A673 (cell line): ENCODE data around the gene AKAP7. TPM values are rescaled to one million over a fixed set of nuclear protein-coding genes. Genes with fewer than 3 reads are reported as not detected.
A peak's percentile ranks its signal among the peaks of the same experiment; 100 is the strongest.

Source experiments
- BruUV-seq: library from RNA; stranded (reverse); fragments of 400-500 nt; replicated peaks from 2 replicates; lab custom pipeline; 2021; lab: Mats Ljungman, UMichigan
- CTCF ChIA-PET: fragments of 300-600 bp; sonication (Branson Sonifier 250); formaldehyde crosslinking; loops from one replicate; lab custom pipeline; 2022; ENCODE audit warnings: antibody characterized with exemption; lab: Charles Lee
- POLR2A ChIA-PET: fragments of 300-600 bp; sonication (Branson Sonifier 250); formaldehyde crosslinking; loops from one replicate; lab custom pipeline; 2022; ENCODE audit warnings: antibody characterized with exemption; ENCODE audit not compliant: low non-redundant PET; lab: Charles Lee
- DNase-seq: peaks from one replicate; pipeline ENCODE4 v3.0.0-alpha.2; 2015; ENCODE audit warnings: low spot score
- H3K27ac ChIP-seq: fragments of 200-600 bp; sonication (generic); 2 replicates; pipeline ENCODE4 v1.5.1; 2016; ENCODE audit warnings: mixed run types, low read depth, mild to moderate bottlenecking, mixed read lengths, antibody characterized with exemption, low read length; ENCODE audit not compliant: poor library complexity, severe bottlenecking
- H3K27me3 ChIP-seq: fragments of 200-600 bp; sonication (generic); replicated peaks from 2 replicates; pipeline ENCODE4 v1.6.1; 2017; ENCODE audit warnings: mixed run types, low read depth, mild to moderate bottlenecking, mixed read lengths, antibody characterized with exemption, low read length; ENCODE audit not compliant: insufficient read depth, poor library complexity
- H3K36me3 ChIP-seq: fragments of 200-600 bp; sonication (generic); 2 replicates; pipeline ENCODE4 v1.6.1; 2016; ENCODE audit warnings: mixed run types, mild to moderate bottlenecking, mixed read lengths, antibody characterized with exemption, low read length; ENCODE audit not compliant: insufficient read depth, poor library complexity, severe bottlenecking
- H3K4me1 ChIP-seq: fragments of 200-600 bp; sonication (generic); 2 replicates; pipeline ENCODE4 v1.6.1; 2017; ENCODE audit warnings: mixed run types, mild to moderate bottlenecking, mixed read lengths, antibody characterized with exemption, low read length; ENCODE audit not compliant: insufficient read depth, poor library complexity, severe bottlenecking
- H3K4me3 ChIP-seq: fragments of 200-600 bp; sonication (generic); 2 replicates; pipeline ENCODE4 v1.5.1; 2016; ENCODE audit warnings: low read depth, mixed run types, mild to moderate bottlenecking, mixed read lengths, low read length; ENCODE audit not compliant: poor library complexity, severe bottlenecking
- H3K9me3 ChIP-seq: fragments of 200-600 bp; sonication (generic); 2 replicates; pipeline ENCODE4 v1.6.1; 2016; ENCODE audit warnings: mixed run types, low read depth, mild to moderate bottlenecking, mixed read lengths, antibody characterized with exemption, low read length; ENCODE audit not compliant: poor library complexity, severe bottlenecking
- EZH2 ChIP-seq: fragments of 200-600 bp; sonication (generic); IDR thresholded peaks from 2 replicates; pipeline ENCODE4 v1.6.1; 2017; ENCODE audit warnings: borderline replicate concordance, low read depth, mild to moderate bottlenecking, mixed read lengths, antibody characterized with exemption, low read length; ENCODE audit not compliant: poor library complexity, severe bottlenecking
- intact Hi-C: fragments of 100-400 bp; cut with micrococcal nuclease; formaldehyde crosslinking; loops from one replicate; pipeline ENCODE4 v1.10.0; 2022; ENCODE audit not compliant: unreplicated experiment
- total RNA-seq: library from RNA; stranded (reverse); gene quantifications from 2 replicates; pipeline ENCODE4 v1.2.3, GENCODE V29; 2021
- TF ChIP-seq, protein P1 (sequence below): fragments of 300-800, 200-600 bp; sonication (generic); conservative IDR thresholded peaks from 2 replicates; pipeline ENCODE4 v1.5.1; 2017; ENCODE audit warnings: low read depth, mild to moderate bottlenecking, antibody characterized with exemption, low read length, moderate library complexity, mixed read lengths

AKAP7 gene
- total RNA-seq, 1 experiment from 2014 or later: 59.5 TPM

DNA sequence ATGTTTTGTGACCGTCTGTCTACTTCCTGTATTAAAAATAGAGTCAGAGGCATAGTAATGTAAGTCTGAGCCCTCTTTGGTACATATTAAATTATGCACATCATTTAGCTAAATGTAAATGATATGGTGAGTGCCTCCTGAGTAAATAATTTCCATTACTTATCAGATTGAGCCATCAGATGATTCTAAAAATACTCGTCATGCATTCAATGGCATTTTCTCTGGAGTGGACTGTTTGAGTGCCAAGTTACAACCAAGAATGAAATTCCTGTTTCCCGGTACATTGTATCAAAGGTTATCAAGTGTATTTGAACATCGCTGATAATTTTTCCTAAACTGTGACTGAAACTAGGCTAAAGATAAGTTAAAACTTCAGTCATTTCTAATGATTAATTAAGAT, 81.0 kb downstream of the AKAP7 start:
- peaks cover 6% of the 10 kb centered on the region for H3K36me3 ChIP-seq
- H3K27ac ChIP-seq: peak overlapping the region; percentile 52
- H3K4me3 ChIP-seq: no peak overlapping the region
- no peaks in the 10 kb centered on the region for H3K9me3 ChIP-seq
- intact Hi-C loops: no loop called here
- ChIA-PET CTCF (no interaction called here), POLR2A (no interaction called here)
- BruUV-seq: no TSS peak
- peaks cover 65% of the 10 kb centered on the region for H3K4me1 ChIP-seq
- DNase-seq: no peak
- H3K27me3 ChIP-seq: no peaks in the 10 kb centered on the region
- TF ChIP-seq, protein P1, sequence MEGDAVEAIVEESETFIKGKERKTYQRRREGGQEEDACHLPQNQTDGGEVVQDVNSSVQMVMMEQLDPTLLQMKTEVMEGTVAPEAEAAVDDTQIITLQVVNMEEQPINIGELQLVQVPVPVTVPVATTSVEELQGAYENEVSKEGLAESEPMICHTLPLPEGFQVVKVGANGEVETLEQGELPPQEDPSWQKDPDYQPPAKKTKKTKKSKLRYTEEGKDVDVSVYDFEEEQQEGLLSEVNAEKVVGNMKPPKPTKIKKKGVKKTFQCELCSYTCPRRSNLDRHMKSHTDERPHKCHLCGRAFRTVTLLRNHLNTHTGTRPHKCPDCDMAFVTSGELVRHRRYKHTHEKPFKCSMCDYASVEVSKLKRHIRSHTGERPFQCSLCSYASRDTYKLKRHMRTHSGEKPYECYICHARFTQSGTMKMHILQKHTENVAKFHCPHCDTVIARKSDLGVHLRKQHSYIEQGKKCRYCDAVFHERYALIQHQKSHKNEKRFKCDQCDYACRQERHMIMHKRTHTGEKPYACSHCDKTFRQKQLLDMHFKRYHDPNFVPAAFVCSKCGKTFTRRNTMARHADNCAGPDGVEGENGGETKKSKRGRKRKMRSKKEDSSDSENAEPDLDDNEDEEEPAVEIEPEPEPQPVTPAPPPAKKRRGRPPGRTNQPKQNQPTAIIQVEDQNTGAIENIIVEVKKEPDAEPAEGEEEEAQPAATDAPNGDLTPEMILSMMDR: no peak
- no peak for TF ChIP-seq EZH2

DNA sequence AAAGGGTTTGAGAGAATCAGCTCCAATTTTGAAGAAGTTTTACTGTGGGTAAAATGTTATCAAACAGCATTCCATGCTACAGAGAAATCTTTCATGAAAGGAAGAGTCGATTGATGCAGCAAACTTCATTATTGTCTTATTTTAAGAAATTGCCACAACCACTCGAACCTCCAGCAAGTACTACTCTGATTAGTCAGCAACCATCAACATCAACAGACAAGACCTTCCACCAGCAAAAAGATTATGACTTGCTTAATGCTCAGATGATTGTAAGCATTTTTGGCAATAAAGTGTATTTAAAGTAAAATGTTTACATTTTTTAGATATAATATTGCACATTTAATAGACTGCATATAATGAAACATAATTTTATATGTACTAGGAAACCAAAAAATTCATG, 87.5 kb downstream of the AKAP7 start:
- Histone ChIP-seq H3K4me1 (peaks cover 27% of the 10 kb centered on the region), H3K36me3 (peaks cover 16% of the 10 kb centered on the region), H3K27ac (no peak overlapping the region), H3K4me3 (no peak overlapping the region), H3K27me3 (no peaks in the 10 kb centered on the region), H3K9me3 (no peaks in the 10 kb centered on the region)
- BruUV-seq: no TSS peak
- ChIA-PET POLR2A (no interaction called here), CTCF (no interaction called here)
- intact Hi-C loops: no loop called here
- TF ChIP-seq EZH2: no peak
- TF ChIP-seq, protein P1: no peak
- DNase-seq: no peak

DNA sequence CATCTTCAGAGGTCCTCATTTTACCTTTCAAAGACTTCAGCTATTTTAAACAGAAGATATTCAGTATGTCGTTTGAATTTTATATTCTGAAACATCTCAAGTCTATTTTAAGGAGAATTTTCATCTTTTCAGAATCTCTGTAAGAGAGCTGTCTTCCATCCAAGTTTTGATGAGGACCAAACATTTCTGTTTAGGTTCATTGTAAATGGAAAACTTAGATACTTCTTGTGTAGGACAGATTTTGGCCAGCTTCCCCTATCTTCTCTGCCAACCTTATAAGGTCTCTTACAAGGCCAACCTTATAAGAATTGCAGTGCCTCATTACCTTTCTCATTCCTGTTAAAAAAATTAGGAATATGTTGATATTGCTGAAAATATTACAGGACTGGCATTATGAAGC, 88.1 kb downstream of the AKAP7 start:
- Histone ChIP-seq H3K9me3 (no peaks in the 10 kb centered on the region), H3K27ac (no peak overlapping the region), H3K4me1 (peaks cover 28% of the 10 kb centered on the region), H3K4me3 (no peak overlapping the region), H3K36me3 (peaks cover 16% of the 10 kb centered on the region), H3K27me3 (no peaks in the 10 kb centered on the region)
- TF ChIP-seq, protein P1: no peak
- no peak for TF ChIP-seq EZH2
- POLR2A ChIA-PET: no interaction called here
- intact Hi-C loops: no loop called here
- DNase-seq: no peak
- no TSS peak for BruUV-seq
- CTCF ChIA-PET: no interaction called here
